HepG2 (cell line): ENCODE measurements around the gene MIEF1. TPM values are rescaled to one million over a fixed set of nuclear protein-coding genes. Genes with fewer than 3 reads are reported as not detected.

Experiments
- ATF1 ChIP-seq: IDR thresholded peaks from 2 replicates; pipeline ENCODE4 v1.6.1; 2016; ENCODE audit warnings: mild to moderate bottlenecking, control low read depth
- FIP1L1 ChIP-seq: fragments of 200-400 bp; formaldehyde crosslinking; IDR thresholded peaks from 2 replicates; pipeline ENCODE4 v1.6.1; 2018; ENCODE audit warnings: low read depth, mild to moderate bottlenecking, low read length, moderate library complexity, borderline replicate concordance; ENCODE audit not compliant: insufficient read depth
- HDAC6 ChIP-seq: fragments of 200-600 bp; sonication (generic); IDR thresholded peaks from 2 replicates; pipeline ENCODE4 v1.7.0; 2017; ENCODE audit warnings: mild to moderate bottlenecking, antibody characterized with exemption, low read length, low read depth
- KDM4B ChIP-seq: sonication (generic); formaldehyde crosslinking; IDR thresholded peaks from 2 replicates; pipeline ENCODE4 v1.4.0; 2020; ENCODE audit warnings: missing genetic modification reagents
- RARG ChIP-seq: sonication (generic); formaldehyde crosslinking; IDR thresholded peaks from 2 replicates; pipeline ENCODE4 v1.4.0; 2020; ENCODE audit warnings: low read depth, mild to moderate bottlenecking, missing genetic modification reagents
- SP4 ChIP-seq: sonication (generic); formaldehyde crosslinking; IDR thresholded peaks from 2 replicates; pipeline ENCODE4 v1.8.1; 2023; ENCODE audit warnings: mild to moderate bottlenecking, missing genetic modification reagents
- TBL1XR1 ChIP-seq: fragments of 150-350 bp; IDR thresholded peaks from 2 replicates; pipeline ENCODE4 v1.6.1; 2014; ENCODE audit warnings: borderline replicate concordance, low read length; ENCODE audit not compliant: partially characterized antibody
- ZKSCAN8 ChIP-seq: IDR thresholded peaks from 2 replicates; pipeline ENCODE4 v1.6.1; 2016; ENCODE audit warnings: borderline replicate concordance, missing genetic modification reagents, missing compliant biosample characterization
- ZNF296 ChIP-seq: sonication (generic); formaldehyde crosslinking; conservative IDR thresholded peaks from 2 replicates; pipeline ENCODE4 v1.5.0; 2020; ENCODE audit warnings: mild to moderate bottlenecking, missing genetic modification reagents
- ZNF382 ChIP-seq: sonication (generic); formaldehyde crosslinking; IDR thresholded peaks from 2 replicates; pipeline ENCODE4 v1.5.0; 2020; ENCODE audit warnings: missing genetic modification reagents, mild to moderate bottlenecking, borderline replicate concordance
- ZNF484 ChIP-seq: sonication (generic); formaldehyde crosslinking; IDR thresholded peaks from 2 replicates; pipeline ENCODE4 v1.5.1; 2020; ENCODE audit warnings: mild to moderate bottlenecking, low read depth, missing genetic modification reagents, borderline replicate concordance
- ZNF564 ChIP-seq: sonication (generic); formaldehyde crosslinking; IDR thresholded peaks from 2 replicates; pipeline ENCODE4 v1.8.1; 2023; ENCODE audit warnings: mild to moderate bottlenecking, missing genetic modification reagents
- ZNF792 ChIP-seq: IDR thresholded peaks from 2 replicates; pipeline ENCODE4 v1.6.1; 2016
- polyA plus RNA-seq, 8 experiments: library from polyadenylated mRNA; depleted of rRNA in 3 of 8; stranded (reverse) in 7 of 8; unstranded in 1 of 8; fragments of >200 nt; fragmentation: Illumina TruSeq in 4 of 8; extraction: Trizol in 4 of 8; gene quantifications; 2 replicates each; pipeline versions ENCODE4 v1.2.1 to v1.2.3, GENCODE V29; 2011 to 2016; ENCODE audit warnings: low read depth in 4 of 8, missing spikeins in 1 of 8, mixed read lengths in 1 of 8; ENCODE audit not compliant: insufficient read depth in 1 of 8
- total RNA-seq, 5 experiments: library from RNA; depleted of rRNA; stranded (reverse); fragments of >200 nt; fragmentation: Illumina TruSeq; extraction: Trizol; gene quantifications; 2 replicates each; pipeline ENCODE4 v1.2.3, GENCODE V29; 2016; ENCODE audit warnings: low read depth in 1 of 5
- TF ChIP-seq, protein P1 (sequence below): sonication (generic); formaldehyde crosslinking; IDR thresholded peaks from 2 replicates; pipeline ENCODE4 v1.4.0; 2020; ENCODE audit warnings: missing genetic modification reagents, borderline replicate concordance
- TF ChIP-seq, protein P2 (sequence below): sonication (generic); formaldehyde crosslinking; IDR thresholded peaks from 2 replicates; pipeline ENCODE4 v1.8.0; 2022; ENCODE audit warnings: mild to moderate bottlenecking, missing genetic modification reagents; ENCODE audit not compliant: insufficient replicate concordance
- TF ChIP-seq, protein P3 (sequence below): sonication (generic); formaldehyde crosslinking; IDR thresholded peaks from 2 replicates; pipeline ENCODE4 v1.4.0; 2020; ENCODE audit warnings: missing genetic modification reagents

The MIEF1 gene
- total and polyA plus RNA-seq, 2 of the 13 experiments (the other 11 are each of a cell fraction or from before 2014, with no cell fraction given): 21.7 to 34.8 TPM

DNA sequence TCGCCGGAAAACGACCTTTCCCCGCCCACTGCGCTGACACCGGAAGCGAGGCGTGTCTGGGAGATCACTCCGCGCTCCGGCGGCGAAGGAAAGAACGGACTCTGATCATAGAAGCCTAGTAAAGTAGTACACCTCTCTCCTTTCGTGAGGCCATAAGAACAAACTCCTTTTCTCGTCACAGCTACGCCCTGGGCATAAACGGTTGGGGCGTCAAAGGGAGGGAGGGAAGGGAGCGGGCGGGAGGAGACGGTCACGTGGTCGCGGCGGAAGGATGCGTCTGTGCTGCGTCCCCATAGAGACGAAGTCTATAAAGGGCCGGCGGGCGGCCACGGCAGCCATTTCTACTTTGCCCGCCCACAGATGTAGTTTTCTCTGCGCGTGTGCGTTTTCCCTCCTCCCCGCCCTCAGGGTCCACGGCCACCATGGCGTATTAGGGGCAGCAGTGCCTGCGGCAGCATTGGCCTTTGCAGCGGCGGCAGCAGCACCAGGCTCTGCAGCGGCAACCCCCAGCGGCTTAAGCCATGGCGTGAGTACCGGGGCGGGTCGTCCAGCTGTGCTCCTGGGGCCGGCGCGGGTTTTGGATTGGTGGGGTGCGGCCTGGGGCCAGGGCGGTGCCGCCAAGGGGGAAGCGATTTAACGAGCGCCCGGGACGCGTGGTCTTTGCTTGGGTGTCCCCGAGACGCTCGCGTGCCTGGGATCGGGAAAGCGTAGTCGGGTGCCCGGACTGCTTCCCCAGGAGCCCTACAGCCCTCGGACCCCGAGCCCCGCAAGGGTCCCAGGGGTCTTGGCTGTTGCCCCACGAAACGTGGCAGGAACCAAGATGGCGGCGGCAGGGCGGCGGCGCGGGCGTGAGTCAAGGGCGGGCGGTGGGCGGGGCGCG lies 18.4 kb downstream of the MIEF1 start, which contains the start of gene ATF4 (continued):
- TF ChIP-seq ATF1: peak; percentile 83
- peak; percentile 80; the same call in 1 of the 2 replicates for TF ChIP-seq ZNF484 (CRISPR knock-in tag)
- no peak for TF ChIP-seq RARG (CRISPR knock-in tag)
- TF ChIP-seq HDAC6: peak; percentile 77; the same call in 1 of the 2 replicates
- TF ChIP-seq SP4 (CRISPR knock-in tag): no peak
- TF ChIP-seq ZKSCAN8 (CRISPR knock-in tag): no peak
- no peak for TF ChIP-seq ZNF564 (CRISPR knock-in tag)
- TF ChIP-seq, protein P1, sequence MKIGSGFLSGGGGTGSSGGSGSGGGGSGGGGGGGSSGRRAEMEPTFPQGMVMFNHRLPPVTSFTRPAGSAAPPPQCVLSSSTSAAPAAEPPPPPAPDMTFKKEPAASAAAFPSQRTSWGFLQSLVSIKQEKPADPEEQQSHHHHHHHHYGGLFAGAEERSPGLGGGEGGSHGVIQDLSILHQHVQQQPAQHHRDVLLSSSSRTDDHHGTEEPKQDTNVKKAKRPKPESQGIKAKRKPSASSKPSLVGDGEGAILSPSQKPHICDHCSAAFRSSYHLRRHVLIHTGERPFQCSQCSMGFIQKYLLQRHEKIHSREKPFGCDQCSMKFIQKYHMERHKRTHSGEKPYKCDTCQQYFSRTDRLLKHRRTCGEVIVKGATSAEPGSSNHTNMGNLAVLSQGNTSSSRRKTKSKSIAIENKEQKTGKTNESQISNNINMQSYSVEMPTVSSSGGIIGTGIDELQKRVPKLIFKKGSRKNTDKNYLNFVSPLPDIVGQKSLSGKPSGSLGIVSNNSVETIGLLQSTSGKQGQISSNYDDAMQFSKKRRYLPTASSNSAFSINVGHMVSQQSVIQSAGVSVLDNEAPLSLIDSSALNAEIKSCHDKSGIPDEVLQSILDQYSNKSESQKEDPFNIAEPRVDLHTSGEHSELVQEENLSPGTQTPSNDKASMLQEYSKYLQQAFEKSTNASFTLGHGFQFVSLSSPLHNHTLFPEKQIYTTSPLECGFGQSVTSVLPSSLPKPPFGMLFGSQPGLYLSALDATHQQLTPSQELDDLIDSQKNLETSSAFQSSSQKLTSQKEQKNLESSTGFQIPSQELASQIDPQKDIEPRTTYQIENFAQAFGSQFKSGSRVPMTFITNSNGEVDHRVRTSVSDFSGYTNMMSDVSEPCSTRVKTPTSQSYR (CRISPR knock-in tag): peak; percentile 51; the same call in 1 of the 2 replicates
- 0 out of 2 replicates have a peak, but pooled peaks have one; percentile 12 for TF ChIP-seq ZNF792 (CRISPR knock-in tag)
- no peak for TF ChIP-seq KDM4B (CRISPR knock-in tag)
- TF ChIP-seq ZNF296 (CRISPR knock-in tag): peak; percentile 91
- no peak for TF ChIP-seq FIP1L1
- TF ChIP-seq, protein P2, sequence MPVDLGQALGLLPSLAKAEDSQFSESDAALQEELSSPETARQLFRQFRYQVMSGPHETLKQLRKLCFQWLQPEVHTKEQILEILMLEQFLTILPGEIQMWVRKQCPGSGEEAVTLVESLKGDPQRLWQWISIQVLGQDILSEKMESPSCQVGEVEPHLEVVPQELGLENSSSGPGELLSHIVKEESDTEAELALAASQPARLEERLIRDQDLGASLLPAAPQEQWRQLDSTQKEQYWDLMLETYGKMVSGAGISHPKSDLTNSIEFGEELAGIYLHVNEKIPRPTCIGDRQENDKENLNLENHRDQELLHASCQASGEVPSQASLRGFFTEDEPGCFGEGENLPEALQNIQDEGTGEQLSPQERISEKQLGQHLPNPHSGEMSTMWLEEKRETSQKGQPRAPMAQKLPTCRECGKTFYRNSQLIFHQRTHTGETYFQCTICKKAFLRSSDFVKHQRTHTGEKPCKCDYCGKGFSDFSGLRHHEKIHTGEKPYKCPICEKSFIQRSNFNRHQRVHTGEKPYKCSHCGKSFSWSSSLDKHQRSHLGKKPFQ (CRISPR knock-in tag): peak; percentile 91
- TF ChIP-seq ZNF382 (CRISPR knock-in tag): no peak
- no peak for TF ChIP-seq TBL1XR1
- TF ChIP-seq, protein P3, sequence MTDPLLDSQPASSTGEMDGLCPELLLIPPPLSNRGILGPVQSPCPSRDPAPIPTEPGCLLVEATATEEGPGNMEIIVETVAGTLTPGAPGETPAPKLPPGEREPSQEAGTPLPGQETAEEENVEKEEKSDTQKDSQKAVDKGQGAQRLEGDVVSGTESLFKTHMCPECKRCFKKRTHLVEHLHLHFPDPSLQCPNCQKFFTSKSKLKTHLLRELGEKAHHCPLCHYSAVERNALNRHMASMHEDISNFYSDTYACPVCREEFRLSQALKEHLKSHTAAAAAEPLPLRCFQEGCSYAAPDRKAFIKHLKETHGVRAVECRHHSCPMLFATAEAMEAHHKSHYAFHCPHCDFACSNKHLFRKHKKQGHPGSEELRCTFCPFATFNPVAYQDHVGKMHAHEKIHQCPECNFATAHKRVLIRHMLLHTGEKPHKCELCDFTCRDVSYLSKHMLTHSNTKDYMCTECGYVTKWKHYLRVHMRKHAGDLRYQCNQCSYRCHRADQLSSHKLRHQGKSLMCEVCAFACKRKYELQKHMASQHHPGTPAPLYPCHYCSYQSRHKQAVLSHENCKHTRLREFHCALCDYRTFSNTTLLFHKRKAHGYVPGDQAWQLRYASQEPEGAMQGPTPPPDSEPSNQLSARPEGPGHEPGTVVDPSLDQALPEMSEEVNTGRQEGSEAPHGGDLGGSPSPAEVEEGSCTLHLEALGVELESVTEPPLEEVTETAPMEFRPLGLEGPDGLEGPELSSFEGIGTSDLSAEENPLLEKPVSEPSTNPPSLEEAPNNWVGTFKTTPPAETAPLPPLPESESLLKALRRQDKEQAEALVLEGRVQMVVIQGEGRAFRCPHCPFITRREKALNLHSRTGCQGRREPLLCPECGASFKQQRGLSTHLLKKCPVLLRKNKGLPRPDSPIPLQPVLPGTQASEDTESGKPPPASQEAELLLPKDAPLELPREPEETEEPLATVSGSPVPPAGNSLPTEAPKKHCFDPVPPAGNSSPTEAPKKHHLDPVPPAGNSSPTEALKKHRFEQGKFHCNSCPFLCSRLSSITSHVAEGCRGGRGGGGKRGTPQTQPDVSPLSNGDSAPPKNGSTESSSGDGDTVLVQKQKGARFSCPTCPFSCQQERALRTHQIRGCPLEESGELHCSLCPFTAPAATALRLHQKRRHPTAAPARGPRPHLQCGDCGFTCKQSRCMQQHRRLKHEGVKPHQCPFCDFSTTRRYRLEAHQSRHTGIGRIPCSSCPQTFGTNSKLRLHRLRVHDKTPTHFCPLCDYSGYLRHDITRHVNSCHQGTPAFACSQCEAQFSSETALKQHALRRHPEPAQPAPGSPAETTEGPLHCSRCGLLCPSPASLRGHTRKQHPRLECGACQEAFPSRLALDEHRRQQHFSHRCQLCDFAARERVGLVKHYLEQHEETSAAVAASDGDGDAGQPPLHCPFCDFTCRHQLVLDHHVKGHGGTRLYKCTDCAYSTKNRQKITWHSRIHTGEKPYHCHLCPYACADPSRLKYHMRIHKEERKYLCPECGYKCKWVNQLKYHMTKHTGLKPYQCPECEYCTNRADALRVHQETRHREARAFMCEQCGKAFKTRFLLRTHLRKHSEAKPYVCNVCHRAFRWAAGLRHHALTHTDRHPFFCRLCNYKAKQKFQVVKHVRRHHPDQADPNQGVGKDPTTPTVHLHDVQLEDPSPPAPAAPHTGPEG (CRISPR knock-in tag): peak; percentile 85; the same call in 1 of the 2 replicates
